ENCODE measurements around the gene FAM47E. TPM values are rescaled to one million over a fixed set of nuclear protein-coding genes. Genes with fewer than 3 reads are reported as not detected.

Gene FAM47E
- polyA plus RNA-seq, 1 donor (not counting 4 experiments of a cell fraction or from before 2014, with no cell fraction given) = 0.29 TPM

DNA sequence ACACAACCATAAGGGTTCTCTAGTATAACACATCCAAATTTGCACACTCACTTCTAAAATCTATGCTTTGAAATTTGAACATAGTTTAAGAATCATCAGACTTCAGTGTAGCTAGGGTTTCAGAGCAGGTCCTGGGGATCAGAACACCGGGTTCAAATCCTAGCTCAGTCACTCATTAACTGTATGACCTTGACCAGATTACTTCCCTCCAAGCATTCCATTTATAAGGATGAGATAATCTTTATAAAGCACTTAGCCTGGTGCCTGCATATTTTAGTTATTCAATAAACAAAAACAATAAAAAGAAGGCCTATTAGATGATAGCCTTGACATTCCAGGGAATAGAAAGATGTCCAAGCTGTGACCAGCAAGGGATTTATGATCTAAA is 50.2 kb downstream of the FAM47E start:
- H3K27ac ChIP-seq (ENCODE audit: control insufficient read depth, insufficient read depth, low read length) = no peak overlapping the region
- no peak overlapping the region for H3K9ac ChIP-seq (ENCODE audit: control insufficient read depth, extremely low read depth, insufficient read depth, low read length)
- TF ChIP-seq, protein P1, sequence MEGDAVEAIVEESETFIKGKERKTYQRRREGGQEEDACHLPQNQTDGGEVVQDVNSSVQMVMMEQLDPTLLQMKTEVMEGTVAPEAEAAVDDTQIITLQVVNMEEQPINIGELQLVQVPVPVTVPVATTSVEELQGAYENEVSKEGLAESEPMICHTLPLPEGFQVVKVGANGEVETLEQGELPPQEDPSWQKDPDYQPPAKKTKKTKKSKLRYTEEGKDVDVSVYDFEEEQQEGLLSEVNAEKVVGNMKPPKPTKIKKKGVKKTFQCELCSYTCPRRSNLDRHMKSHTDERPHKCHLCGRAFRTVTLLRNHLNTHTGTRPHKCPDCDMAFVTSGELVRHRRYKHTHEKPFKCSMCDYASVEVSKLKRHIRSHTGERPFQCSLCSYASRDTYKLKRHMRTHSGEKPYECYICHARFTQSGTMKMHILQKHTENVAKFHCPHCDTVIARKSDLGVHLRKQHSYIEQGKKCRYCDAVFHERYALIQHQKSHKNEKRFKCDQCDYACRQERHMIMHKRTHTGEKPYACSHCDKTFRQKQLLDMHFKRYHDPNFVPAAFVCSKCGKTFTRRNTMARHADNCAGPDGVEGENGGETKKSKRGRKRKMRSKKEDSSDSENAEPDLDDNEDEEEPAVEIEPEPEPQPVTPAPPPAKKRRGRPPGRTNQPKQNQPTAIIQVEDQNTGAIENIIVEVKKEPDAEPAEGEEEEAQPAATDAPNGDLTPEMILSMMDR (optimal IDR thresholded peaks at IDR 0.05 in 1 of 3, IDR thresholded peaks at IDR 0.05 in 1 of 3, conservative IDR thresholded peaks at IDR 0.05 in 1 of 3; ENCODE audit: extremely low read depth in 1 of 3, insufficient read depth in 2 of 3, low read length in 3 of 3) = no peak
- no peak for TF ChIP-seq EZH2 (IDR thresholded peaks at IDR 0.05; ENCODE audit: low read length)
- dilution Hi-C loops (cut with MboI; ENCODE audit: extremely low pct_ligation_motif_present, low sequenced_read_pairs) = no loop called here
- FAIRE-seq (no peak), DNase-seq (ENCODE audit: low read depth, low spot score) (no peak)
- H3K4me3 ChIP-seq (ENCODE audit: control insufficient read depth in 2 of 3, extremely low read depth in 1 of 3, insufficient read depth in 2 of 3, low read depth in 1 of 3, low read length in 3 of 3) = no peak overlapping the region
- H3K9me1 ChIP-seq (ENCODE audit: control insufficient read depth, extremely low read depth, insufficient read depth, low read length) = no peaks in the 10 kb centered on the region
- H3K4me2 ChIP-seq (ENCODE audit: control insufficient read depth, extremely low read depth, insufficient read depth, low read depth, low read length) = no peak overlapping the region
- H3K36me3 ChIP-seq (ENCODE audit: control insufficient read depth in 2 of 2, extremely low read depth in 1 of 2, insufficient read depth in 2 of 2, low read length in 2 of 2) = no peaks in the 10 kb centered on the region
- H3K79me2 ChIP-seq (ENCODE audit: control insufficient read depth, insufficient read depth, low read length) = no peaks in the 10 kb centered on the region
- no peaks in the 10 kb centered on the region for H3K27me3 ChIP-seq (ENCODE audit: control insufficient read depth, extremely low read depth, insufficient read depth, low read length)
- H2AFZ ChIP-seq (ENCODE audit: control insufficient read depth, low read length) = no peak overlapping the region
- peaks cover 9% of the 10 kb centered on the region for H3K4me1 ChIP-seq (ENCODE audit: control insufficient read depth, extremely low read depth, insufficient read depth, low read length)
- no peaks in the 10 kb centered on the region for H3K9me3 ChIP-seq (ENCODE audit: control insufficient read depth, low read depth, low read length)
- no peaks in the 10 kb centered on the region for H4K20me1 ChIP-seq (ENCODE audit: control insufficient read depth, extremely low read depth, insufficient read depth, low read length)

DNA sequence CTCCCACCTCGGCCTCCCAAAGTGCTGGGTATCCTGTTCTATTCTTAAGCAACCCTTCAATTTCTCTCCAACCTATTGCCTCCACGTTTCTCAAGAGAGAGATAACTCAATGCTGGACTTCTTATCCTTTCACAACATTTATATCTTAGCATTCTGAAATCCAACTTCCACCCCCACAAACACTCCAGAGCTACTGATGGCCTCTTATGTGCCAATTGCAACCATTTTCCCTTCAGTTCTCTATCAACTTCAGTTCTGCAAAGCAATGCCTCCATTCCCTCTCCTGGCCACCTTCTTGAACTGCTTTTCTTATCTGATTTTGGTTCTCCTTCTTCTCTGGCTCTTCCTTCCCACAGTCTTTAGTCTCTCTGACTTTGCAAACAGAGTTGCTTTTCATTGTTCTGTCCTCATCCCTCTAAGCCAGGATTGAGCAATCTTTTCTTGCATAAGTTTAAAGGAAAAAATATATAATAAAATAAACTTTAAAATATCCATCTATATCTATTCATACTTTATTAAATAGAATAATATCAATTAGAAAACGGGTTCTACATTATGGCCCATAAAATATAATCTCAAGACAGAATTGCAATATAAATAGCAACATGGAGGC is 51.4 kb downstream of the FAM47E start:
- Histone ChIP-seq H2AFZ (ENCODE audit: control insufficient read depth, low read length) (no peak overlapping the region), H4K20me1 (ENCODE audit: control insufficient read depth, extremely low read depth, insufficient read depth, low read length) (no peaks in the 10 kb centered on the region), H3K9me3 (ENCODE audit: control insufficient read depth, low read depth, low read length) (no peaks in the 10 kb centered on the region), H3K27ac (ENCODE audit: control insufficient read depth, insufficient read depth, low read length) (no peak overlapping the region), H3K4me3 (ENCODE audit: control insufficient read depth in 2 of 3, extremely low read depth in 1 of 3, insufficient read depth in 2 of 3, low read depth in 1 of 3, low read length in 3 of 3) (no peak overlapping the region), H3K36me3 (ENCODE audit: control insufficient read depth in 2 of 2, extremely low read depth in 1 of 2, insufficient read depth in 2 of 2, low read length in 2 of 2) (no peaks in the 10 kb centered on the region), H3K4me1 (ENCODE audit: control insufficient read depth, extremely low read depth, insufficient read depth, low read length) (peaks cover 9% of the 10 kb centered on the region), H3K9me1 (ENCODE audit: control insufficient read depth, extremely low read depth, insufficient read depth, low read length) (no peaks in the 10 kb centered on the region), H3K27me3 (ENCODE audit: control insufficient read depth, extremely low read depth, insufficient read depth, low read length) (no peaks in the 10 kb centered on the region), H3K79me2 (ENCODE audit: control insufficient read depth, insufficient read depth, low read length) (no peaks in the 10 kb centered on the region), H3K4me2 (ENCODE audit: control insufficient read depth, extremely low read depth, insufficient read depth, low read depth, low read length) (no peak overlapping the region), H3K9ac (ENCODE audit: control insufficient read depth, extremely low read depth, insufficient read depth, low read length) (no peak overlapping the region)
- DNase-seq (ENCODE audit: low read depth, low spot score) (no peak), FAIRE-seq (no peak)
- TF ChIP-seq EZH2 (IDR thresholded peaks at IDR 0.05; ENCODE audit: low read length) = no peak
- TF ChIP-seq, protein P1 (optimal IDR thresholded peaks at IDR 0.05 in 1 of 3, IDR thresholded peaks at IDR 0.05 in 1 of 3, conservative IDR thresholded peaks at IDR 0.05 in 1 of 3; ENCODE audit: extremely low read depth in 1 of 3, insufficient read depth in 2 of 3, low read length in 3 of 3) = no peak
- dilution Hi-C loops (cut with MboI; ENCODE audit: extremely low pct_ligation_motif_present, low sequenced_read_pairs) = no loop called here

Data from keratinocyte (primary cell).